Neural progenitor cell (in vitro differentiated cells): ENCODE data around the gene SNX25. TPM values are rescaled to one million over a fixed set of nuclear protein-coding genes. Genes with fewer than 3 reads are reported as not detected.

Source experiments
- DNase-seq: peaks from one replicate; pipeline ENCODE4 v3.0.0-alpha.2; 2016; ENCODE audit warnings: low spot score
- H2AFZ ChIP-seq: fragments of 200-600 bp; sonication (generic); replicated peaks from 2 replicates; pipeline ENCODE4 v1.6.1; 2016; ENCODE audit warnings: antibody characterized with exemption
- H3F3A ChIP-seq: fragments of 200-600 bp; sonication (generic); 2 replicates; pipeline ENCODE4 v1.6.1; 2016; ENCODE audit warnings: antibody characterized with exemption, low read depth
- H3K27ac ChIP-seq: fragments of 200-600 bp; sonication (generic); 2 replicates; pipeline ENCODE4 v1.5.1; 2016; ENCODE audit warnings: mild to moderate bottlenecking
- H3K27me3 ChIP-seq: fragments of 200-600 bp; sonication (generic); 2 replicates; pipeline ENCODE4 v1.6.1; 2016; ENCODE audit warnings: mild to moderate bottlenecking, moderate library complexity
- H3K36me3 ChIP-seq: fragments of 200-600 bp; sonication (generic); 2 replicates; pipeline ENCODE4 v1.5.1; 2016
- H3K4me1 ChIP-seq: fragments of 200-600 bp; sonication (generic); 2 replicates; pipeline ENCODE4 v1.6.1; 2016; ENCODE audit warnings: mixed run types
- H3K4me2 ChIP-seq: fragments of 200-600 bp; sonication (generic); 2 replicates; pipeline ENCODE4 v1.6.1; 2016
- H3K4me3 ChIP-seq: fragments of 200-600 bp; sonication (generic); 2 replicates; pipeline ENCODE4 v1.5.1; 2016
- H3K79me2 ChIP-seq: fragments of 200-600 bp; sonication (generic); 2 replicates; pipeline ENCODE4 v1.6.1; 2016; ENCODE audit warnings: low read depth
- H3K9ac ChIP-seq: fragments of 200-600 bp; sonication (generic); 2 replicates; pipeline ENCODE4 v1.6.1; 2016
- H3K9me3 ChIP-seq: fragments of 200-600 bp; sonication (generic); 2 replicates; pipeline ENCODE4 v1.5.1; 2016; ENCODE audit warnings: low read depth
- H4K20me1 ChIP-seq: fragments of 200-600 bp; sonication (generic); 2 replicates; pipeline ENCODE4 v1.6.1; 2016; ENCODE audit warnings: low read depth
- H3K27ac Mint-ChIP-seq: 3 replicates; pipeline ENCODE4 v1.8.0; 2021; ENCODE audit warnings: mixed read lengths
- H3K27me3 Mint-ChIP-seq: 2 replicates; pipeline ENCODE4 v1.8.0; 2022; ENCODE audit warnings: low read depth, mild to moderate bottlenecking, inconsistent platforms, moderate library complexity, mixed read lengths; ENCODE audit not compliant: insufficient read depth
- H3K36me3 Mint-ChIP-seq: 3 replicates; pipeline ENCODE4 v1.8.0; 2021; ENCODE audit warnings: mixed read lengths
- H3K4me1 Mint-ChIP-seq: 3 replicates; pipeline ENCODE4 v1.8.0; 2021; ENCODE audit warnings: mixed read lengths
- H3K4me3 Mint-ChIP-seq: 3 replicates; pipeline ENCODE4 v1.8.0; 2021; ENCODE audit warnings: mild to moderate bottlenecking, moderate library complexity, mixed read lengths
- H3K9me3 Mint-ChIP-seq: 3 replicates; pipeline ENCODE4 v1.8.0; 2020; ENCODE audit warnings: mixed read lengths
- EZH2 ChIP-seq: fragments of 200-600 bp; sonication (generic); IDR thresholded peaks from 2 replicates; pipeline ENCODE4 v1.6.1; 2017; ENCODE audit warnings: antibody characterized with exemption, mild to moderate bottlenecking, moderate library complexity
- EZH2phosphoT487 ChIP-seq: fragments of 200-600 bp; sonication (generic); IDR thresholded peaks from 2 replicates; pipeline ENCODE4 v1.6.1; 2017; ENCODE audit warnings: antibody characterized with exemption
- total RNA-seq: library from RNA; depleted of rRNA; stranded (reverse); fragments of >200 nt; gene quantifications from 2 replicates; pipeline ENCODE4 v1.2.3, GENCODE V29; 2015; ENCODE audit warnings: low replicate concordance
- TF ChIP-seq, protein P1 (sequence below): fragments of 200-600 bp; sonication (generic); IDR thresholded peaks from 2 replicates; pipeline ENCODE4 v1.5.1; 2017; ENCODE audit warnings: antibody characterized with exemption, mild to moderate bottlenecking

SNX25 gene
- total RNA-seq, 1 donor from 2014 or later = 50.8 TPM

DNA sequence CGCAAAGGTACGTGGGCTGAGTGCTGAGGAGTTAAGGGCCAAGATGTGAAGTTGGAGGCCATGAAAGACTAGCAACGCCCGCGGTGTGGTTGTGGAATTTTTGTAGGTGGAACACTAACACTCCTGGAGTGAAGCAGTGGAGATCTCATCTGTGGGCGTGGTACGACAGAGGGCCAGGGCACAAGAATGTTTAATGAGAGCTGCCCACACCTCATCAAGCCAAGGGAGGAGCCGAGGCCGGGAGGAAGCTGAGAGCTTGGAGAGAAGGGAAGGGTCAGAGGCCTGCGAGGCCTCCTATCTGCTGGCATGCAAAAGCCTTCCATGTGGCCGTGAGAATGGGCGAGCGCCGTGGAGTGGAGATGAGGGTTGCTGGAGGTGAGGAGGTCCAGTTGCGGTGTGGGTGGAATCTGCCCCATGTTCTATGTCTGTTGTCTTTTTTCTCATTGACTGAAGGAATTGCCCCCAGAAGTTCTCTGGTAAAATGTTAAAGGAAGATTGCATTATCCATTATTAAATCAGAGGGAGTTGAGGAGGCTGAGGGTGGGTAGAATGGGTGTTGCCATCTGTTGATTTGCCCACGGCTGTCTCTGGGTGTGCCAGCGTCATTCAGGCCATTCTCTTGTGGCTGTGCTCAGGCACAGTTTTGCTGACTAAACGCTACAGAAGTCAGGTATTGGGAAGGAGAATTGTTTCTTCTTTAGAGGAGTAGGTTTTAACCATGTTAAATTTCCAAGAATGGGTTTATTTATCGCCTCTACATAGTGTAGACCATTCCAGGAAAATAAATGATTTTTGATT lies 19.8 kb downstream of the SNX25 start:
- no peaks in the 10 kb centered on the region for H3K4me1 Mint-ChIP-seq
- no peak overlapping the region for H3K27ac ChIP-seq
- no peak for DNase-seq
- H3K4me2 ChIP-seq = no peak overlapping the region
- H3K4me3 Mint-ChIP-seq = no peak overlapping the region
- H2AFZ ChIP-seq = no peak overlapping the region
- H4K20me1 ChIP-seq = peaks cover 45% of the 10 kb centered on the region
- H3K27me3 Mint-ChIP-seq = peaks cover 5% of the 10 kb centered on the region
- peaks cover 4% of the 10 kb centered on the region for H3F3A ChIP-seq
- H3K9me3 ChIP-seq = no peaks in the 10 kb centered on the region
- no peaks in the 10 kb centered on the region for H3K36me3 ChIP-seq
- H3K9me3 Mint-ChIP-seq = no peaks in the 10 kb centered on the region
- H3K4me3 ChIP-seq = no peak overlapping the region
- H3K36me3 Mint-ChIP-seq = peaks cover 2% of the 10 kb centered on the region
- H3K27me3 ChIP-seq = no peaks in the 10 kb centered on the region
- H3K9ac ChIP-seq = no peak overlapping the region
- H3K4me1 ChIP-seq = no peaks in the 10 kb centered on the region
- peaks cover 86% of the 10 kb centered on the region for H3K79me2 ChIP-seq
- no peak overlapping the region for H3K27ac Mint-ChIP-seq
- TF ChIP-seq, protein P1, sequence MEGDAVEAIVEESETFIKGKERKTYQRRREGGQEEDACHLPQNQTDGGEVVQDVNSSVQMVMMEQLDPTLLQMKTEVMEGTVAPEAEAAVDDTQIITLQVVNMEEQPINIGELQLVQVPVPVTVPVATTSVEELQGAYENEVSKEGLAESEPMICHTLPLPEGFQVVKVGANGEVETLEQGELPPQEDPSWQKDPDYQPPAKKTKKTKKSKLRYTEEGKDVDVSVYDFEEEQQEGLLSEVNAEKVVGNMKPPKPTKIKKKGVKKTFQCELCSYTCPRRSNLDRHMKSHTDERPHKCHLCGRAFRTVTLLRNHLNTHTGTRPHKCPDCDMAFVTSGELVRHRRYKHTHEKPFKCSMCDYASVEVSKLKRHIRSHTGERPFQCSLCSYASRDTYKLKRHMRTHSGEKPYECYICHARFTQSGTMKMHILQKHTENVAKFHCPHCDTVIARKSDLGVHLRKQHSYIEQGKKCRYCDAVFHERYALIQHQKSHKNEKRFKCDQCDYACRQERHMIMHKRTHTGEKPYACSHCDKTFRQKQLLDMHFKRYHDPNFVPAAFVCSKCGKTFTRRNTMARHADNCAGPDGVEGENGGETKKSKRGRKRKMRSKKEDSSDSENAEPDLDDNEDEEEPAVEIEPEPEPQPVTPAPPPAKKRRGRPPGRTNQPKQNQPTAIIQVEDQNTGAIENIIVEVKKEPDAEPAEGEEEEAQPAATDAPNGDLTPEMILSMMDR = no peak
- no peak for TF ChIP-seq EZH2phosphoT487
- no peak for TF ChIP-seq EZH2

- DNase-seq = no peak
- H3K27ac ChIP-seq = no peak overlapping the region
- no peaks in the 10 kb centered on the region for H3K27me3 ChIP-seq
- H3K4me3 ChIP-seq = no peak overlapping the region
- no peak overlapping the region for H3K9ac ChIP-seq
- Mint-ChIP-seq H3K36me3 (peaks cover 2% of the 10 kb centered on the region), H3K9me3 (no peaks in the 10 kb centered on the region), H3K4me3 (no peak overlapping the region), H3K27ac (no peak overlapping the region), H3K4me1 (peaks cover 8% of the 10 kb centered on the region), H3K27me3 (peaks cover 3% of the 10 kb centered on the region)
- no peaks in the 10 kb centered on the region for H3K36me3 ChIP-seq
- no peak overlapping the region for H2AFZ ChIP-seq
- H4K20me1 ChIP-seq = peaks cover 24% of the 10 kb centered on the region
- no peak for TF ChIP-seq EZH2
- TF ChIP-seq, protein P1 = no peak
- no peak for TF ChIP-seq EZH2phosphoT487
- H3F3A ChIP-seq = peaks cover 4% of the 10 kb centered on the region
- no peaks in the 10 kb centered on the region for H3K9me3 ChIP-seq
- no peaks in the 10 kb centered on the region for H3K4me1 ChIP-seq
- no peak overlapping the region for H3K4me2 ChIP-seq
- H3K79me2 ChIP-seq = peaks cover 81% of the 10 kb centered on the region
Measured at GRCh38 chr4:185232370-185232769, 23.0 kb downstream of the SNX25 start.

- TF ChIP-seq EZH2 (no peak), EZH2phosphoT487 (no peak)
- TF ChIP-seq, protein P1 = no peak
- Histone ChIP-seq H3K79me2 (peaks cover 68% of the 10 kb centered on the region), H3K9me3 (peaks cover 9% of the 10 kb centered on the region), H3K4me1 (no peaks in the 10 kb centered on the region), H3K4me3 (no peak overlapping the region), H3F3A (no peaks in the 10 kb centered on the region), H3K9ac (no peak overlapping the region), H2AFZ (no peak overlapping the region), H3K27me3 (no peaks in the 10 kb centered on the region), H3K4me2 (no peak overlapping the region), H3K27ac (no peak overlapping the region), H4K20me1 (peaks cover 3% of the 10 kb centered on the region), H3K36me3 (no peaks in the 10 kb centered on the region)
- H3K4me1 Mint-ChIP-seq = peaks cover 8% of the 10 kb centered on the region
- H3K36me3 Mint-ChIP-seq = peaks cover 11% of the 10 kb centered on the region
- H3K9me3 Mint-ChIP-seq = peaks cover 13% of the 10 kb centered on the region
- H3K4me3 Mint-ChIP-seq = no peak overlapping the region
- no peak overlapping the region for H3K27ac Mint-ChIP-seq
- no peak for DNase-seq
- peaks cover 3% of the 10 kb centered on the region for H3K27me3 Mint-ChIP-seq
Measured at GRCh38 chr4:185235119-185235842, 25.9 kb downstream of the SNX25 start.
